Neural cell (in vitro differentiated cells): ENCODE results near the gene MALRD1. TPM values are rescaled to one million over a fixed set of nuclear protein-coding genes. Genes with fewer than 3 reads are reported as not detected.

Experiments used
- H2AFZ ChIP-seq: fragments of 200-600, 300-800 bp; sonication (generic), shearing (Covaris generic); 2 replicates; pipeline ENCODE4 v1.6.0; 2014; ENCODE audit warnings: low read depth, mild to moderate bottlenecking, antibody characterized with exemption, low read length, moderate library complexity
- H3F3A ChIP-seq: fragments of 200-600 bp; shearing (Covaris generic); 2 replicates; pipeline ENCODE4 v1.6.1; 2016; ENCODE audit warnings: mild to moderate bottlenecking, moderate library complexity, mixed read lengths, antibody characterized with exemption, low read length; ENCODE audit not compliant: insufficient read depth, poor library complexity, severe bottlenecking
- H3K27ac ChIP-seq: fragments of 200-600, 300-800 bp; sonication (generic), shearing (Covaris generic); 2 replicates; pipeline ENCODE4 v1.5.1; 2014; ENCODE audit warnings: mild to moderate bottlenecking, low read length, moderate library complexity
- H3K27me3 ChIP-seq: fragments of 300-800, 200-600 bp; sonication (generic), shearing (Covaris generic); 2 replicates; pipeline ENCODE4 v1.6.0; 2014; ENCODE audit warnings: mild to moderate bottlenecking, low read depth, low read length, moderate library complexity; ENCODE audit not compliant: insufficient read depth
- H3K36me3 ChIP-seq: fragments of 300-800, 200-600 bp; sonication (generic), shearing (Covaris generic); 2 replicates; pipeline ENCODE4 v1.5.1; 2014; ENCODE audit warnings: mild to moderate bottlenecking, antibody characterized with exemption, low read length, moderate library complexity; ENCODE audit not compliant: insufficient read depth
- H3K4me2 ChIP-seq: fragments of 300-800, 200-600 bp; sonication (generic), shearing (Covaris generic); 2 replicates; pipeline ENCODE4 v1.6.0; 2014; ENCODE audit warnings: mild to moderate bottlenecking, low read length
- H3K4me3 ChIP-seq: fragments of 300-800, 200-600 bp; sonication (generic), shearing (Covaris generic); 2 replicates; pipeline ENCODE4 v1.5.1; 2014; ENCODE audit warnings: mild to moderate bottlenecking, low read length, moderate library complexity
- H3K79me2 ChIP-seq: fragments of 200-600 bp; shearing (Covaris generic); replicated peaks from 2 replicates; pipeline ENCODE4 v1.6.0; 2014; ENCODE audit warnings: mild to moderate bottlenecking, low read length, moderate library complexity; ENCODE audit not compliant: insufficient read depth
- H3K9ac ChIP-seq: fragments of 300-800, 200-600 bp; sonication (generic), shearing (Covaris generic); 2 replicates; pipeline ENCODE4 v1.6.1; 2016; ENCODE audit warnings: mild to moderate bottlenecking, low read length, mixed read lengths
- H3K9me2 ChIP-seq: fragments of 200-600 bp; shearing (Covaris generic); 2 replicates; pipeline ENCODE4 v1.6.1; 2016; ENCODE audit warnings: mild to moderate bottlenecking, low read length, mixed read lengths; ENCODE audit not compliant: insufficient read depth
- H3K9me3 ChIP-seq: fragments of 200-600, 300-800 bp; sonication (generic), shearing (Covaris generic); 2 replicates; pipeline ENCODE4 v1.6.1; 2016; ENCODE audit warnings: mild to moderate bottlenecking, mixed run types, low read length, moderate library complexity, mixed read lengths
- H4K20me1 ChIP-seq: fragments of 200-600 bp; shearing (Covaris generic); 2 replicates; pipeline ENCODE4 v1.6.1; 2016; ENCODE audit warnings: mild to moderate bottlenecking, mixed run types; ENCODE audit not compliant: insufficient read depth
- CTCF ChIP-seq: fragments of 450-650 bp; IDR thresholded peaks from 2 replicates; pipeline ENCODE4 v1.5.1; 2014; ENCODE audit warnings: antibody characterized with exemption, mild to moderate bottlenecking, moderate library complexity; ENCODE audit not compliant: poor library complexity, severe bottlenecking
- EP300 ChIP-seq: fragments of 450-650 bp; conservative IDR thresholded peaks from 2 replicates; pipeline ENCODE4 v1.6.1; 2014; ENCODE audit warnings: antibody characterized with exemption, mild to moderate bottlenecking, moderate library complexity; ENCODE audit not compliant: poor library complexity, severe bottlenecking
- EZH2 ChIP-seq: fragments of 200-600, 300-800 bp; shearing (Covaris generic), sonication (generic); IDR thresholded peaks from 2 replicates; pipeline ENCODE4 v1.6.1; 2014; ENCODE audit warnings: antibody characterized with exemption, low read length, borderline replicate concordance, mild to moderate bottlenecking; ENCODE audit not compliant: insufficient read depth, poor library complexity, severe bottlenecking
- MXI1 ChIP-seq: fragments of 450-650 bp; conservative IDR thresholded peaks from 2 replicates; pipeline ENCODE4 v1.6.1; 2014; ENCODE audit warnings: antibody characterized with exemption, mild to moderate bottlenecking; ENCODE audit not compliant: poor library complexity, severe bottlenecking
- POLR2AphosphoS5 ChIP-seq: IDR thresholded peaks from 2 replicates; pipeline ENCODE4 v1.6.1; 2012
- RAD21 ChIP-seq: fragments of 450-650 bp; conservative IDR thresholded peaks from 2 replicates; pipeline ENCODE4 v1.6.1; 2014; ENCODE audit warnings: antibody characterized with exemption, mild to moderate bottlenecking, moderate library complexity
- REST ChIP-seq: IDR thresholded peaks from 2 replicates; pipeline ENCODE4 v1.6.1; 2012; ENCODE audit warnings: borderline replicate concordance
- SMC3 ChIP-seq: fragments of 450-650 bp; conservative IDR thresholded peaks from 2 replicates; pipeline ENCODE4 v1.6.1; 2014; ENCODE audit warnings: antibody characterized with exemption, mild to moderate bottlenecking, moderate library complexity; ENCODE audit not compliant: poor library complexity
- TAF1 ChIP-seq: IDR thresholded peaks from 2 replicates; pipeline ENCODE4 v1.6.1; 2012; ENCODE audit warnings: low read depth
- polyA plus RNA-seq: library from polyadenylated mRNA; depleted of rRNA; stranded (reverse); fragments of >200 nt; gene quantifications from 2 replicates; pipeline ENCODE4 v1.2.3, GENCODE V29; 2014

Gene MALRD1
- polyA plus RNA-seq, 1 donor from 2014 or later: 0.21 TPM

- no peaks in the 10 kb centered on the region for H3K27me3 ChIP-seq
- no peaks in the 10 kb centered on the region for H3K9me3 ChIP-seq
- H3K9me2 ChIP-seq: no peaks in the 10 kb centered on the region
- no peaks in the 10 kb centered on the region for H3K79me2 ChIP-seq
- H2AFZ ChIP-seq: no peak overlapping the region
- no peaks in the 10 kb centered on the region for H4K20me1 ChIP-seq
- no peak overlapping the region for H3K9ac ChIP-seq
- no peaks in the 10 kb centered on the region for H3F3A ChIP-seq
- TF ChIP-seq POLR2AphosphoS5: no peak
- TF ChIP-seq RAD21: no peak
- TF ChIP-seq TAF1: no peak
- TF ChIP-seq EZH2: no peak
- no peak for TF ChIP-seq CTCF
- no peak for TF ChIP-seq MXI1
- TF ChIP-seq SMC3: no peak
- no peak for TF ChIP-seq EP300
- TF ChIP-seq REST: no peak
- no peak overlapping the region for H3K4me3 ChIP-seq
- no peak overlapping the region for H3K27ac ChIP-seq
- no peak overlapping the region for H3K4me2 ChIP-seq
- no peaks in the 10 kb centered on the region for H3K36me3 ChIP-seq
Measured at GRCh38 chr10:19017116-19017890, 31.3 kb upstream of the MALRD1 start.

- Histone ChIP-seq H3K4me2 (no peak overlapping the region), H3K79me2 (no peaks in the 10 kb centered on the region), H3K9me2 (no peaks in the 10 kb centered on the region), H2AFZ (no peak overlapping the region), H3K9ac (no peak overlapping the region), H3K9me3 (no peaks in the 10 kb centered on the region), H3K4me3 (no peak overlapping the region), H4K20me1 (no peaks in the 10 kb centered on the region), H3F3A (no peaks in the 10 kb centered on the region), H3K36me3 (no peaks in the 10 kb centered on the region), H3K27ac (no peak overlapping the region), H3K27me3 (no peaks in the 10 kb centered on the region)
- TF ChIP-seq EP300: no peak
- TF ChIP-seq RAD21: no peak
- no peak for TF ChIP-seq EZH2
- no peak for TF ChIP-seq REST
- no peak for TF ChIP-seq POLR2AphosphoS5
- TF ChIP-seq TAF1: no peak
- no peak for TF ChIP-seq CTCF
- TF ChIP-seq MXI1: no peak
- no peak for TF ChIP-seq SMC3
Measured at GRCh38 chr10:19021162-19021561, 27.4 kb upstream of the MALRD1 start.
